Measurements from ENCODE around the gene FBN2.

GRCh38 chr5:128579093-128579492 lies 41.0 kb upstream of the FBN2 start:
- TF ChIP-seq RARB (CRISPR knock-in tag; IDR thresholded peaks at IDR 0.05) (no peak), PATZ1 (CRISPR knock-in tag; IDR thresholded peaks at IDR 0.05; ENCODE audit: borderline replicate concordance) (no peak), POU6F1 (CRISPR knock-in tag; IDR thresholded peaks at IDR 0.05; ENCODE audit: borderline replicate concordance, low read depth) (no peak), CREB5 (CRISPR knock-in tag; IDR thresholded peaks at IDR 0.05; ENCODE audit: low read depth) (no peak), BACH2 (CRISPR knock-in tag; IDR thresholded peaks at IDR 0.05; ENCODE audit: borderline replicate concordance) (no peak), GLIS3 (CRISPR knock-in tag; IDR thresholded peaks at IDR 0.05) (no peak)

Measured in SK-N-SH treated with all-trans-retinoic acid at 6 μM for 48 hours (cell line).